Fibroblast of the aortic adventitia (primary cell): ENCODE results near the gene GOLGA2. TPM values are rescaled to one million over a fixed set of nuclear protein-coding genes. Genes with fewer than 3 reads are reported as not detected.
A peak's percentile ranks its signal among the peaks of the same experiment; 100 is the strongest.

Experiments used
- DNase-seq: peaks from one replicate; pipeline ENCODE4 v3.0.0-alpha.2; 2010; ENCODE audit warnings: low read depth
- H3K4me3 ChIP-seq: 2 replicates; pipeline ENCODE4 v1.5.1; 2011; ENCODE audit warnings: low read depth, mild to moderate bottlenecking, control low read depth, low read length, moderate library complexity
- CTCF ChIP-seq: IDR thresholded peaks from 2 replicates; pipeline ENCODE4 v1.5.1; 2011; ENCODE audit warnings: mild to moderate bottlenecking, low read length, control low read depth, inconsistent platforms; ENCODE audit not compliant: insufficient read depth
- total RNA-seq: library from RNA; depleted of rRNA; stranded (reverse); fragments of >200 nt; gene quantifications from 2 replicates; pipeline ENCODE4 v1.2.3, GENCODE V29; 2012; ENCODE audit warnings: low replicate concordance

Gene GOLGA2
- total RNA-seq, 1 donor = 108 TPM

- peak; percentile 53 for DNase-seq
- TF ChIP-seq CTCF = no peak
- peak overlapping the region; percentile 90 for H3K4me3 ChIP-seq
Measured at GRCh38 chr9:128276574-128277270, 915 bp upstream of the GOLGA2 start.

- H3K4me3 ChIP-seq = peak within 1 kb of the TSS; percentile 90
- peak; percentile 100 for DNase-seq
- TF ChIP-seq CTCF = no peak
Measured at GRCh38 chr9:128276008-128276573, 284 bp upstream of the GOLGA2 start, which contains the start of gene SWI5. Gene SWI5 (plus strand): TSS chr9:128276276.

- H3K4me3 ChIP-seq = peak overlapping the region; percentile 90
- DNase-seq = no peak
Measured at GRCh38 chr9:128274245-128274644, 1.6 kb downstream of the GOLGA2 start.

GRCh38 chr9:128271512-128271911, 4.3 kb downstream of the GOLGA2 start:
- TF ChIP-seq CTCF = no peak
- no peak overlapping the region for H3K4me3 ChIP-seq
- DNase-seq = no peak

More at GRCh38 chr9:128274245-128274644, 1.6 kb downstream of the GOLGA2 start:
- no peak for TF ChIP-seq CTCF

GRCh38 chr9:128271112-128271511, 4.7 kb downstream of the GOLGA2 start:
- TF ChIP-seq CTCF = no peak
- no peak overlapping the region for H3K4me3 ChIP-seq
- DNase-seq = no peak

- no peak overlapping the region for H3K4me3 ChIP-seq
- DNase-seq = no peak
- no peak for TF ChIP-seq CTCF
Measured at GRCh38 chr9:128266868-128267590, 8.8 kb downstream of the GOLGA2 start.
